HepG2 (cell line): ENCODE measurements around the gene P2RX6. TPM values are rescaled to one million over a fixed set of nuclear protein-coding genes. Genes with fewer than 3 reads are reported as not detected.

Source experiments
- DPF2 ChIP-seq: sonication (generic); formaldehyde crosslinking; IDR thresholded peaks from 2 replicates; pipeline ENCODE4 v1.4.0; 2020; ENCODE audit warnings: mild to moderate bottlenecking, low read depth, missing genetic modification reagents, borderline replicate concordance
- ELF1 ChIP-seq: sonication (generic); formaldehyde crosslinking; IDR thresholded peaks from 2 replicates; pipeline ENCODE4 v1.4.0; 2020; ENCODE audit warnings: missing genetic modification reagents
- ERF ChIP-seq: IDR thresholded peaks from 2 replicates; pipeline ENCODE4 v1.6.1; 2018; ENCODE audit warnings: missing biosample characterization, missing genetic modification reagents
- GABPA ChIP-seq, 2 experiments: IDR thresholded peaks; 2 replicates each; pipeline ENCODE4 v1.6.1; 2011 to 2016; ENCODE audit warnings: low read depth in 2 of 2, low read length in 1 of 2, missing biosample characterization in 1 of 2, missing genetic modification characterization in 1 of 2
- HNF4A ChIP-seq: sonication (generic); formaldehyde crosslinking; IDR thresholded peaks from 2 replicates; pipeline ENCODE4 v1.4.0; 2020; ENCODE audit warnings: missing genetic modification reagents
- MTA1 ChIP-seq: sonication (generic); formaldehyde crosslinking; IDR thresholded peaks from 2 replicates; pipeline ENCODE4 v1.4.0; 2020; ENCODE audit warnings: missing genetic modification reagents, mild to moderate bottlenecking, borderline replicate concordance
- NR3C1 ChIP-seq: sonication (generic); formaldehyde crosslinking; IDR thresholded peaks from 2 replicates; pipeline ENCODE4 v1.4.0; 2020; ENCODE audit warnings: missing genetic modification reagents
- SOX5 ChIP-seq: IDR thresholded peaks from 2 replicates; pipeline ENCODE4 v1.6.1; 2016; ENCODE audit warnings: borderline replicate concordance
- SP1 ChIP-seq, 2 experiments: fragments of 450-650 bp in 1 of 2; sonication (generic) in 1 of 2; formaldehyde crosslinking in 1 of 2; IDR thresholded peaks; 2 replicates each; pipeline versions ENCODE4 v1.4.0 to v1.6.1; 2016 to 2020; ENCODE audit warnings: missing genetic modification reagents in 1 of 2
- polyA plus RNA-seq, 8 experiments: library from polyadenylated mRNA; depleted of rRNA in 3 of 8; stranded (reverse) in 7 of 8; unstranded in 1 of 8; fragments of >200 nt; fragmentation: Illumina TruSeq in 4 of 8; extraction: Trizol in 4 of 8; gene quantifications; 2 replicates each; pipeline versions ENCODE4 v1.2.1 to v1.2.3, GENCODE V29; 2011 to 2016; ENCODE audit warnings: low read depth in 4 of 8, missing spikeins in 1 of 8, mixed read lengths in 1 of 8; ENCODE audit not compliant: insufficient read depth in 1 of 8
- total RNA-seq, 5 experiments: library from RNA; depleted of rRNA; stranded (reverse); fragments of >200 nt; fragmentation: Illumina TruSeq; extraction: Trizol; gene quantifications; 2 replicates each; pipeline ENCODE4 v1.2.3, GENCODE V29; 2016; ENCODE audit warnings: low read depth in 1 of 5
- TF ChIP-seq, protein P1 (sequence below): sonication (generic); formaldehyde crosslinking; conservative IDR thresholded peaks from 2 replicates; pipeline ENCODE4 v1.4.0; 2020; ENCODE audit warnings: mild to moderate bottlenecking, missing genetic modification reagents, moderate library complexity
- TF ChIP-seq, protein P2 (sequence below): fragments of 450-650 bp; IDR thresholded peaks from 2 replicates; pipeline ENCODE4 v1.6.1; 2017
- TF ChIP-seq, protein P3 (sequence below): IDR thresholded peaks from 2 replicates; pipeline ENCODE4 v1.6.1; 2016; ENCODE audit warnings: low read depth
- TF ChIP-seq, protein P4 (sequence below): sonication (generic); formaldehyde crosslinking; IDR thresholded peaks from 2 replicates; pipeline ENCODE4 v1.9.0; 2022; ENCODE audit warnings: low read depth, missing genetic modification reagents
- TF ChIP-seq, protein P5 (sequence below): sonication (generic); formaldehyde crosslinking; IDR thresholded peaks from 2 replicates; pipeline ENCODE4 v1.5.1; 2020; ENCODE audit warnings: mild to moderate bottlenecking, missing genetic modification reagents, moderate library complexity
- TF ChIP-seq, protein P6 (sequence below): IDR thresholded peaks from 2 replicates; pipeline ENCODE4 v1.6.1; 2012; ENCODE audit warnings: inconsistent platforms

Gene P2RX6
- total and polyA plus RNA-seq, 2 of the 13 experiments (the other 11 are each of a cell fraction or from before 2014, with no cell fraction given) = 0.04 to 0.12 TPM

DNA sequence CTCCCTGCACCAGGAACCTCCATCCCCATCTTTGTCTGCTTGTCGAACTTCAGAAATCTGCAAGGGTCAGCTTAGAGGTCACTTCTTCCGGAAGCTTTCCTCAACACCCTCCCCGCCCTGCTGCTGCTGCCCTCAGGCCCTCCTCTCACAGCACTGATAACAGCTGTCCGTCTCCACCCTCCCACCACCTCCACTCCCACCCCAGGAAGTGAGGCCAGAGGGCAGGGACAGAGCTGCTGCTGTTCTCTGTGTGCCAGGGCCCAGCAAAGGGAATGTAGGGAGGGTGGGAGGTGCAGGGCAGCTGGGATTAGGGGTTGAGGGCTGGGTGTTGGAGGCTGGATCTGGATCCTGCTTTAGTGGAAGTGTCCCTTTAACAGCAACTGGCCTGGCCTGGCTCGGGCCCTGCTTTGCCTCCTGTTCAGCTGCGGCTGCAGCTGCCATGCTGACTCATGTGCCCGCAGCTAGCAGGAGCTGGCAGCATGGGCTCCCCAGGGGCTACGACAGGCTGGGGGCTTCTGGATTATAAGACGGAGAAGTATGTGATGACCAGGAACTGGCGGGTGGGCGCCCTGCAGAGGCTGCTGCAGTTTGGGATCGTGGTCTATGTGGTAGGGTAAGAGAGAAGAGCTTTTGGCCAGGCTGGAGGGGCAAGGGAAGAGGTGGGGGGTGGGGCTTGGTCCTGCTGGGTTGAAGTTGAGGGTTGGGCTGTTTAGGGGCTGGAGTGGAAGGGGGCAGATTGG, at the start of gene P2RX6 (continued):
- peak; percentile 59 for TF ChIP-seq ELF1 (CRISPR knock-in tag)
- TF ChIP-seq ERF (CRISPR knock-in tag) = 0 out of 2 replicates have a peak, but pooled peaks have one; percentile 27
- TF ChIP-seq DPF2 (CRISPR knock-in tag) = 0 out of 2 replicates have a peak, but pooled peaks have one; percentile 39
- TF ChIP-seq, protein P1, sequence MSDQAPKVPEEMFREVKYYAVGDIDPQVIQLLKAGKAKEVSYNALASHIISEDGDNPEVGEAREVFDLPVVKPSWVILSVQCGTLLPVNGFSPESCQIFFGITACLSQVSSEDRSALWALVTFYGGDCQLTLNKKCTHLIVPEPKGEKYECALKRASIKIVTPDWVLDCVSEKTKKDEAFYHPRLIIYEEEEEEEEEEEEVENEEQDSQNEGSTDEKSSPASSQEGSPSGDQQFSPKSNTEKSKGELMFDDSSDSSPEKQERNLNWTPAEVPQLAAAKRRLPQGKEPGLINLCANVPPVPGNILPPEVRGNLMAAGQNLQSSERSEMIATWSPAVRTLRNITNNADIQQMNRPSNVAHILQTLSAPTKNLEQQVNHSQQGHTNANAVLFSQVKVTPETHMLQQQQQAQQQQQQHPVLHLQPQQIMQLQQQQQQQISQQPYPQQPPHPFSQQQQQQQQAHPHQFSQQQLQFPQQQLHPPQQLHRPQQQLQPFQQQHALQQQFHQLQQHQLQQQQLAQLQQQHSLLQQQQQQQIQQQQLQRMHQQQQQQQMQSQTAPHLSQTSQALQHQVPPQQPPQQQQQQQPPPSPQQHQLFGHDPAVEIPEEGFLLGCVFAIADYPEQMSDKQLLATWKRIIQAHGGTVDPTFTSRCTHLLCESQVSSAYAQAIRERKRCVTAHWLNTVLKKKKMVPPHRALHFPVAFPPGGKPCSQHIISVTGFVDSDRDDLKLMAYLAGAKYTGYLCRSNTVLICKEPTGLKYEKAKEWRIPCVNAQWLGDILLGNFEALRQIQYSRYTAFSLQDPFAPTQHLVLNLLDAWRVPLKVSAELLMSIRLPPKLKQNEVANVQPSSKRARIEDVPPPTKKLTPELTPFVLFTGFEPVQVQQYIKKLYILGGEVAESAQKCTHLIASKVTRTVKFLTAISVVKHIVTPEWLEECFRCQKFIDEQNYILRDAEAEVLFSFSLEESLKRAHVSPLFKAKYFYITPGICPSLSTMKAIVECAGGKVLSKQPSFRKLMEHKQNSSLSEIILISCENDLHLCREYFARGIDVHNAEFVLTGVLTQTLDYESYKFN (CRISPR knock-in tag) = peak; percentile 58
- TF ChIP-seq, protein P2, sequence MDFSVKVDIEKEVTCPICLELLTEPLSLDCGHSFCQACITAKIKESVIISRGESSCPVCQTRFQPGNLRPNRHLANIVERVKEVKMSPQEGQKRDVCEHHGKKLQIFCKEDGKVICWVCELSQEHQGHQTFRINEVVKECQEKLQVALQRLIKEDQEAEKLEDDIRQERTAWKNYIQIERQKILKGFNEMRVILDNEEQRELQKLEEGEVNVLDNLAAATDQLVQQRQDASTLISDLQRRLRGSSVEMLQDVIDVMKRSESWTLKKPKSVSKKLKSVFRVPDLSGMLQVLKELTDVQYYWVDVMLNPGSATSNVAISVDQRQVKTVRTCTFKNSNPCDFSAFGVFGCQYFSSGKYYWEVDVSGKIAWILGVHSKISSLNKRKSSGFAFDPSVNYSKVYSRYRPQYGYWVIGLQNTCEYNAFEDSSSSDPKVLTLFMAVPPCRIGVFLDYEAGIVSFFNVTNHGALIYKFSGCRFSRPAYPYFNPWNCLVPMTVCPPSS = no peak
- TF ChIP-seq, protein P3, sequence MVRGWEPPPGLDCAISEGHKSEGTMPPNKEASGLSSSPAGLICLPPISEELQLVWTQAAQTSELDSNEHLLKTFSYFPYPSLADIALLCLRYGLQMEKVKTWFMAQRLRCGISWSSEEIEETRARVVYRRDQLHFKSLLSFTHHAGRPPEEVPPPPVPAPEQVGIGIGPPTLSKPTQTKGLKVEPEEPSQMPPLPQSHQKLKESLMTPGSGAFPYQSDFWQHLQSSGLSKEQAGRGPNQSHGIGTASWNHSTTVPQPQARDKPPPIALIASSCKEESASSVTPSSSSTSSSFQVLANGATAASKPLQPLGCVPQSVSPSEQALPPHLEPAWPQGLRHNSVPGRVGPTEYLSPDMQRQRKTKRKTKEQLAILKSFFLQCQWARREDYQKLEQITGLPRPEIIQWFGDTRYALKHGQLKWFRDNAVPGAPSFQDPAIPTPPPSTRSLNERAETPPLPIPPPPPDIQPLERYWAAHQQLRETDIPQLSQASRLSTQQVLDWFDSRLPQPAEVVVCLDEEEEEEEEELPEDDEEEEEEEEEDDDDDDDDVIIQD (CRISPR knock-in tag) = no peak
- TF ChIP-seq, protein P4, sequence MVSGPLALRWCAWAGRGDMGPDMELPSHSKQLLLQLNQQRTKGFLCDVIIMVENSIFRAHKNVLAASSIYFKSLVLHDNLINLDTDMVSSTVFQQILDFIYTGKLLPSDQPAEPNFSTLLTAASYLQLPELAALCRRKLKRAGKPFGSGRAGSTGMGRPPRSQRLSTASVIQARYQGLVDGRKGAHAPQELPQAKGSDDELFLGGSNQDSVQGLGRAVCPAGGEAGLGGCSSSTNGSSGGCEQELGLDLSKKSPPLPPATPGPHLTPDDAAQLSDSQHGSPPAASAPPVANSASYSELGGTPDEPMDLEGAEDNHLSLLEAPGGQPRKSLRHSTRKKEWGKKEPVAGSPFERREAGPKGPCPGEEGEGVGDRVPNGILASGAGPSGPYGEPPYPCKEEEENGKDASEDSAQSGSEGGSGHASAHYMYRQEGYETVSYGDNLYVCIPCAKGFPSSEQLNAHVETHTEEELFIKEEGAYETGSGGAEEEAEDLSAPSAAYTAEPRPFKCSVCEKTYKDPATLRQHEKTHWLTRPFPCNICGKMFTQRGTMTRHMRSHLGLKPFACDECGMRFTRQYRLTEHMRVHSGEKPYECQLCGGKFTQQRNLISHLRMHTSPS (CRISPR knock-in tag) = peak; percentile 86; the same call in 1 of the 2 replicates
- TF ChIP-seq, protein P5, sequence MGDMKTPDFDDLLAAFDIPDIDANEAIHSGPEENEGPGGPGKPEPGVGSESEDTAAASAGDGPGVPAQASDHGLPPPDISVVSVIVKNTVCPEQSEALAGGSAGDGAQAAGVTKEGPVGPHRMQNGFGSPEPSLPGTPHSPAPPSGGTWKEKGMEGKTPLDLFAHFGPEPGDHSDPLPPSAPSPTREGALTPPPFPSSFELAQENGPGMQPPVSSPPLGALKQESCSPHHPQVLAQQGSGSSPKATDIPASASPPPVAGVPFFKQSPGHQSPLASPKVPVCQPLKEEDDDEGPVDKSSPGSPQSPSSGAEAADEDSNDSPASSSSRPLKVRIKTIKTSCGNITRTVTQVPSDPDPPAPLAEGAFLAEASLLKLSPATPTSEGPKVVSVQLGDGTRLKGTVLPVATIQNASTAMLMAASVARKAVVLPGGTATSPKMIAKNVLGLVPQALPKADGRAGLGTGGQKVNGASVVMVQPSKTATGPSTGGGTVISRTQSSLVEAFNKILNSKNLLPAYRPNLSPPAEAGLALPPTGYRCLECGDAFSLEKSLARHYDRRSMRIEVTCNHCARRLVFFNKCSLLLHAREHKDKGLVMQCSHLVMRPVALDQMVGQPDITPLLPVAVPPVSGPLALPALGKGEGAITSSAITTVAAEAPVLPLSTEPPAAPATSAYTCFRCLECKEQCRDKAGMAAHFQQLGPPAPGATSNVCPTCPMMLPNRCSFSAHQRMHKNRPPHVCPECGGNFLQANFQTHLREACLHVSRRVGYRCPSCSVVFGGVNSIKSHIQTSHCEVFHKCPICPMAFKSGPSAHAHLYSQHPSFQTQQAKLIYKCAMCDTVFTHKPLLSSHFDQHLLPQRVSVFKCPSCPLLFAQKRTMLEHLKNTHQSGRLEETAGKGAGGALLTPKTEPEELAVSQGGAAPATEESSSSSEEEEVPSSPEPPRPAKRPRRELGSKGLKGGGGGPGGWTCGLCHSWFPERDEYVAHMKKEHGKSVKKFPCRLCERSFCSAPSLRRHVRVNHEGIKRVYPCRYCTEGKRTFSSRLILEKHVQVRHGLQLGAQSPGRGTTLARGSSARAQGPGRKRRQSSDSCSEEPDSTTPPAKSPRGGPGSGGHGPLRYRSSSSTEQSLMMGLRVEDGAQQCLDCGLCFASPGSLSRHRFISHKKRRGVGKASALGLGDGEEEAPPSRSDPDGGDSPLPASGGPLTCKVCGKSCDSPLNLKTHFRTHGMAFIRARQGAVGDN = peak; percentile 83
- TF ChIP-seq SOX5 (CRISPR knock-in tag) = peak; percentile 34; the same call in 1 of the 2 replicates
- TF ChIP-seq MTA1 (CRISPR knock-in tag) = peak; percentile 49; the same call in 1 of the 2 replicates
- peak; percentile 29; the same call in 1 of the 2 replicates for TF ChIP-seq HNF4A (CRISPR knock-in tag)
- TF ChIP-seq NR3C1 (CRISPR knock-in tag) = no peak
- TF ChIP-seq SP1 (IDR thresholded peaks at IDR 0.05) = no peak
- TF ChIP-seq SP1 (CRISPR knock-in tag; IDR thresholded peaks at IDR 0.05) = 0 out of 2 replicates have a peak, but pooled peaks have one; percentile 25
- TF ChIP-seq, protein P6, sequence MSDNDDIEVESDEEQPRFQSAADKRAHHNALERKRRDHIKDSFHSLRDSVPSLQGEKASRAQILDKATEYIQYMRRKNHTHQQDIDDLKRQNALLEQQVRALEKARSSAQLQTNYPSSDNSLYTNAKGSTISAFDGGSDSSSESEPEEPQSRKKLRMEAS = peak; percentile 19; the same call in 1 of the 2 replicates
- peak; percentile 49 for TF ChIP-seq GABPA (IDR thresholded peaks at IDR 0.05; ENCODE audit: low read depth, low read length)
- TF ChIP-seq GABPA (CRISPR knock-in tag; IDR thresholded peaks at IDR 0.05; ENCODE audit: low read depth) = peak; percentile 83
